BJ (cell line): ENCODE data around the gene HMGN1. TPM values are rescaled to one million over a fixed set of nuclear protein-coding genes. Genes with fewer than 3 reads are reported as not detected.

Experiments
- CTCF ChIA-PET: fragments of 350-600 bp; formaldehyde crosslinking; extraction: SDS; loops from one replicate; lab custom pipeline; 2021; ENCODE audit warnings: antibody characterized with exemption, inconsistent platforms; lab: Yijun Ruan, JAX
- POLR2A ChIA-PET: fragments of 300-600 bp; sonication (Branson Sonifier 250); formaldehyde crosslinking; extraction: SDS; loops from one replicate; lab custom pipeline; 2021; ENCODE audit warnings: antibody characterized with exemption; lab: Charles Lee
- DNase-seq: peaks from one replicate; pipeline ENCODE4 v3.0.0-alpha.2; 2011; ENCODE audit warnings: low read depth
- H3K27me3 ChIP-seq: 2 replicates; pipeline ENCODE4 v1.6.0; 2011; ENCODE audit warnings: low read length; ENCODE audit not compliant: control insufficient read depth, insufficient read depth
- H3K36me3 ChIP-seq: 2 replicates; pipeline ENCODE4 v1.5.1; 2011; ENCODE audit warnings: low read length; ENCODE audit not compliant: control insufficient read depth, insufficient read depth
- H3K4me3 ChIP-seq: 2 replicates; pipeline ENCODE4 v1.5.1; 2011; ENCODE audit warnings: low read depth, mild to moderate bottlenecking, control low read depth, low read length
- CTCF ChIP-seq: IDR thresholded peaks from 2 replicates; pipeline ENCODE4 v1.5.1; 2011; ENCODE audit warnings: low read depth, mild to moderate bottlenecking, control low read depth, inconsistent platforms, low read length, moderate library complexity; ENCODE audit not compliant: insufficient read depth
- polyA plus RNA-seq: library from polyadenylated mRNA; depleted of rRNA; stranded (reverse); fragments of >200 nt; gene quantifications from 2 replicates; pipeline ENCODE4 v1.2.3, GENCODE V29; 2011

The HMGN1 gene
- polyA plus RNA-seq, 1 experiment: 56.6 TPM

- Histone ChIP-seq H3K36me3 (no peaks in the 10 kb centered on the region), H3K27me3 (no peaks in the 10 kb centered on the region; the same call in 1 of the 2 replicates), H3K4me3 (no peak overlapping the region)
- DNase-seq: no peak
- ChIA-PET CTCF (no interaction called here), POLR2A (interaction anchor here (0.6 kb wide), 1 partner anchor 41 kb away, joined by 3 read pairs; no protein-coding TSS in a partner anchor)
- no peak for TF ChIP-seq CTCF
Measured at GRCh38 chr21:39325458-39325857, 23.4 kb downstream of the HMGN1 start.

- Histone ChIP-seq H3K27me3 (no peaks in the 10 kb centered on the region), H3K4me3 (no peak overlapping the region), H3K36me3 (no peaks in the 10 kb centered on the region)
- no peak for TF ChIP-seq CTCF
- DNase-seq: no peak
- ChIA-PET CTCF (no interaction called here), POLR2A (no interaction called here)
Measured at GRCh38 chr21:39321424-39321823, 27.5 kb downstream of the HMGN1 start.

GRCh38 chr21:39319814-39320332, 29.0 kb downstream of the HMGN1 start:
- H3K27me3 ChIP-seq: no peaks in the 10 kb centered on the region
- no peak for DNase-seq
- ChIA-PET CTCF (interaction anchor here (1.1 to 1.3 kb wide), 2 partner anchors 12 to 68 kb away, joined by 3 to 7 read pairs; no protein-coding TSS in a partner anchor), POLR2A (no interaction called here)
- no peak overlapping the region for H3K4me3 ChIP-seq
- TF ChIP-seq CTCF: no peak
- no peaks in the 10 kb centered on the region for H3K36me3 ChIP-seq

- Histone ChIP-seq H3K4me3 (no peak overlapping the region), H3K36me3 (no peaks in the 10 kb centered on the region), H3K27me3 (no peaks in the 10 kb centered on the region)
- DNase-seq: no peak
- ChIA-PET POLR2A (no interaction called here), CTCF (interaction anchor here (1.1 to 1.3 kb wide), 2 partner anchors 13 to 68 kb away, joined by 3 to 7 read pairs; no protein-coding TSS in a partner anchor)
- no peak for TF ChIP-seq CTCF
Measured at GRCh38 chr21:39319251-39319756, 29.6 kb downstream of the HMGN1 start.

- TF ChIP-seq CTCF: no peak
- POLR2A ChIA-PET: no interaction called here
- H3K4me3 ChIP-seq: no peak overlapping the region
- DNase-seq: no peak
- H3K27me3 ChIP-seq: no peaks in the 10 kb centered on the region
- CTCF ChIA-PET: interaction anchor here (1.1 to 1.3 kb wide), 2 partner anchors 14 to 69 kb away, joined by 3 to 7 read pairs; no protein-coding TSS in a partner anchor
- H3K36me3 ChIP-seq: no peaks in the 10 kb centered on the region
Measured at GRCh38 chr21:39318091-39318959, 30.6 kb downstream of the HMGN1 start.
